ENCODE results near the gene BLZF1.
"Not testable (repeated sequence)": the region's sequence is repeated elsewhere in the genome, so short reads cannot be mapped to it uniquely, and the experiment has no call there.

Gene BLZF1

DNA sequence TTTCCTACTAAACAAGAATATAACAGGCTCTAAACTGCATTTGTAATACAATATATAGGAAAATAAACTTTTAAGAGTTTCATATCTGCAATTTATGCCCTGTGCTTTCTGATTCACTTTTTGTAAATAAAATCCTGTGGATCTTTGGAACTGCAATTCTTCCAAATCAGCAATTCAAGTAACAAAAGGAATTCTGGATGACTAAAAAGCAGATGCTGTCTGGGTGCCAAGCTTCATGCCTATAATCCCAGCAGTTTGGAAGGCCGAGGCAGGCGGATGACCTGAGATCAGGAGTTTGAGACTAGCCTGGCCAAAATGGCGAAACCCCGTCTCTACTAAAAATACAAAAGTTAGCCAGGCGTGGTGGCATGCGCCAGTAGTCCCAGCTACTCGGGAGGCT lies 6.7 kb upstream of the BLZF1 start:
- no peak for DNase-seq (ENCODE audit: low read depth in 2 of 2)

DNA sequence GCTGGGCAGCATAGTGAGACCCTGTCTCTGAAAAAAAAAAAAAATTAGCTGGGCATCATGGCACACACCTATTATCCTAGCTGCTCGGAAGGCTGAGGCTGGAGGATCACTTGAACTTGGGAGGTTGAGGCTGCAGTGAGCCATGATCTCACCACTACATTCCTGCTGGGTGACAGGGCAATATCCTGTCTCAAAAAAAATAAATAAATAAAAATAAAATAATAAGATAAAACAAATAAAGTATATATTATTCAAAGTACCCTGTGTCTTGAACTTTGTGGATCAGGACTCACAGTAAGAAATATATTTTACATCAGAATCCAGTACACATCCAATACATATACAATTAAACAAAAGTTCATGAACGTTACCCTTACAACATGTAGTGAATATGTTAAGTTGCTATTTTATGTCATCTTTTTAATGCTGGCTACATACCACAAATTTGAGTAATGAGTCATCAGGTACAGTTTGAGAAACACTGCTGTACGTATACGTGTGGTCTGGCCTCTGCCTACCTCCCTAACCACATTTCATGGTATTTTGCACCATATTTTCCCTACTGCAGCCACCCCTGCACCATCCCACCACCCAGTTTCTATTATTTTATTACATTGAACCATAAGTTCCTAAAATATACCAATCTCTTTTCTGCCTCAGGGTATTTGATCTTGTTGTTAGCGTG lies 4.8 kb upstream of the BLZF1 start:
- no peak for DNase-seq (ENCODE audit: low read depth in 2 of 2)

DNA sequence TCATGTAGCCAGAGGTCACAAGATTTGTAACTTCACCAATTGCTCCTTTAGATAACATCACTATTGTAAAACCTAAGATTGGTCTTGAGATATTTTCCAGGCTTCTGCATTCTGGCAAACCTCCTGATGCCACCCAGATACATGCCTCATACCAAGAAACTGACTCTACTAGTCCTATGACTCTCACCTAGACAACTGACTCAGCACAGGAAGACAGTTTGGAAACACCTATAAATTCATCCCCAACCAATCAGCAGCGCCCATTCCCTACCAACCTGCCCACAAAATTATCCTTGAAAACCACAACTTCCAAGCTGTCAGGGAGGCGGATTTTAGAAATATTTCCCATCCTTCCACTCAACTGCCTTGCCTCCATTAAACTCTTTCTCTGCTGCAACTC lies 3.0 kb upstream of the BLZF1 start:
- no peak for DNase-seq (ENCODE audit: low read depth in 2 of 2)

DNA sequence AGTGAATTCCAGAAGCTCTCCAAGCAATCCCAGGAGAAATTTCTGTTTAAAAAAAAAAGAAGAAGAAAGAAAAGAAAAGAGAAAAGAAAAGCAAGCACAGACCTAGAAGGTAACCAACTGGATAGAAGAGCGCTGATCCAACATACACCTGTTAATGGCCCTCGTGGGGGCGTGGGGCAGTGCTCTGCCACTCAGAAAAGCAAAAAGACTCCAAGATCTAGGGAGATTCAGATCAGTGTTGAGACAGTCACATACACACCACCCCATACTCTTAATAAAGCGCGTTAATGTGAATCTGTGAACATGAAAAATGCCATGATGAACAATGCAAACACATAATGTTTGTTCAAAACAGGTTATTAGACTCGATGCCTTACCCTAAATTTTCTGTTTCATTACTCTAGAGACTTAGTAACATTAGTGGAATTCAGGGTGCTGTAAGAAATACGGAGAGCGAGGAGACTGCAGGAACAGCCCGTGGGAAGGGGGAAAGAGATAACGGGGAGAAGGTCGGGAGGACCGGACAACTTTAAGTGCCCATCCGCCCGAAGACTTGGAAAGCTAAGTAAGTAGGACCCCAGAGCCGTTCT lies 804 bp upstream of the BLZF1 start:
- no peak for DNase-seq (ENCODE audit: low read depth in 2 of 2)

DNA sequence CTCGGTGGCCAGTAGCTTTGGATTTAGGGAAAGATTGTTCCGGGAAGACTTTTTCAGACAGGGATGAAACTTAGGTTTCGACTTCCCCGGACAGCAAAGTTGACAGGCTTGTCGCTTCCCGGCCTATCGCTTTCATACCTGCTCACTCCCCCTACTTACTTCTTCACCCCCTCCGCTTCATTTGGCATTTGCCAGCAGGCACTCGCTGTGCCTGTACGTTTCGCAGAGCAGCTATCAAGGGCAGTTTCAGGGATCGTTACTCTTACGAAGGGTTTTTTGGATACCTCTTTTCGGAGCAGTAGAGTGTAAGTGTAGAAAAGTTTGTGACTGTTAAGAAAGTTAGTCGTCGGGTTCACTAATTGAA lies 393 bp downstream of the BLZF1 start:
- DNase-seq (ENCODE audit: low read depth in 2 of 2): no peak

DNA sequence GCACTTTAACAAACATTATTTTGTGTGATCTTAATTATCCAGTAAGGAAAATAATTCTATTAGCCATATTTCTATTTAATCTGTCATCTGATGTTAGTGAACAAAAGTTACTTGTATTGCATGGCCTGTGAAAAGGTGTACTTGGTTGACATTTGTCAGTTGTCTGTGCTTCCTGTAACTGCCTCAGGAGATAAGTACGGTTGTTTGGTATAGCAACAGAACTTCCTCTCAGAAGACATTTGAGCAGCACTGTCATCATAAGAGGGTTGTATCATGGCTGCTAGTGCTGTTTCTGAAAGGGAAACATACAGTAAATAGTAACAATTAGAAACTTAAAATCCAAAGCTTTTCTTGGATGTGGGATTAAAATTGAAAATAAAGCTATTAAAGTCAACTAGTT lies 3.4 kb downstream of the BLZF1 start:
- DNase-seq (ENCODE audit: low read depth in 2 of 2): no peak

DNA sequence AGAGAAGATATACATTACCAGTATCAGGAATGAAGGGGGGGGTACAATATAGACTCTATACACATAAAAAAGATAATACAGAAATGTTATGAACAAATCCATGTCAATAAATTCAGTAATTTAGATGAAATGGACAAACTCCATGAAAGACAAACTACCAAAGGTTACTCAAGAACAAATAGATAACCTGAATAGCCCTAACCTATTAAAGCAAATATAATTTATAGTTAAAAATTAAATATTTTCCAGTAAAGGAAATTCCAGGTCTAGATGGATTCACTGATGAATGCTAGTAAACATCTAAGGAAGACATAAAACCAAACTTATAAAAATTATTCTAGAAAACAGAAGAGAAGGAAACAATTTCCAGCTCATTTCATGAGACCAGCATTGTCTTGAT lies 13.2 kb downstream of the BLZF1 start:
- no peak for DNase-seq (ENCODE audit: low read depth in 2 of 2)

DNA sequence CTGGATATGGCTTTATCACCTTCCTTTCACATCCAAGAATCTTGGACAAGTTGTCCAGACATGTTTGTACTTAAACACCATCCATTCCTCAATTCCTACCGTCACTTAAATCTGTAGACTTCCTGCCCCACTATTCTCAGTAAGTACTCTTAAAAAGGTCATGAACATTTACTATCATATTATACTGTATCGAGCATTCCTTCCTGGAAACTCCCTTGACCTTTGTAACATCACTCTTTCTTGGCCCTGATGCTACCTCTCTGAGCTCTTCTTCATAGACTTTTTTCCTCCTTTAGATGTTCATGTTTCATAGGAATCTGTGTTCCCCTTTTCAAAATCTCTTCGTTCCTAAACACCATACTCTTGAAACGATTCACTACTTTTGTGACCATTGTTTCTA lies 15.5 kb downstream of the BLZF1 start:
- no peak for DNase-seq (ENCODE audit: low read depth in 2 of 2)

DNA sequence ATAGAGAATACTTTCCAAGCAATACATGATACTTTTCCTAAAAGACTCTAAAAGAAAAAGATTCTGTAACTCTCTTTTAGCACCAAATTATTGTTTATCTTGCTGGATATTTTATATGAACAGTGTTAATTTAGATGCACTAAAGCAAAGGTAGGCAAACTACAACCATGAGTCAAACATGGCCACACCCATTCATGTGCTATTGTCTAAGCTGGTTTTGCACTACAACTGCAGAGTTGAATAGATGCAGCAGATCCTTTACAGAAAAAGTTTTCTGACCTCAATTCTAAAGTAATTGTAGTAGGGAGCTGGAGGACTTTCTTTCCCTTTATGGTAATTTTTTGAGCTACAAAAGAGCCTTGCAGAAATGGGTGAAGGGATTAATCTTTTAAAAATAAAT lies 19.4 kb downstream of the BLZF1 start:
- DNase-seq (ENCODE audit: low read depth in 2 of 2): no peak

DNA sequence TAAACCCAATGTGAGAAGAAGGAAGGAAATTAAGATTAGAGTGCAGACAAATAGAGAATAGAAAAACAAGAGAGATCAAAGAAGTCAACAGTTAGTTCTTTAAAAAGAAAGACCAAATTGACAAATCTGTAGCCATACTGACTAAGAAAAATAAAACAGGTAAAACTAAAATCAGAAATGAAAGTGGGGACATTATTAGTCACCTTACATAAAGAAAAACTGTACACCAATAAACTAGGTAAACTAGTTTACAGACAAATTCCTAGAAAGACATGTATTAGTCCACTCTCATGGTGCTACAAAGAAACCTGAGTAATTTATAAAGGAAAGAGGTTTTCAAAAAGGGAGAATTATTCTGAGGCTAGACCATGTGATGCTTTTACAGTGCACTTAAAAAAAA lies 22.3 kb downstream of the BLZF1 start:
- no peak for DNase-seq (ENCODE audit: low read depth in 2 of 2)

DNA sequence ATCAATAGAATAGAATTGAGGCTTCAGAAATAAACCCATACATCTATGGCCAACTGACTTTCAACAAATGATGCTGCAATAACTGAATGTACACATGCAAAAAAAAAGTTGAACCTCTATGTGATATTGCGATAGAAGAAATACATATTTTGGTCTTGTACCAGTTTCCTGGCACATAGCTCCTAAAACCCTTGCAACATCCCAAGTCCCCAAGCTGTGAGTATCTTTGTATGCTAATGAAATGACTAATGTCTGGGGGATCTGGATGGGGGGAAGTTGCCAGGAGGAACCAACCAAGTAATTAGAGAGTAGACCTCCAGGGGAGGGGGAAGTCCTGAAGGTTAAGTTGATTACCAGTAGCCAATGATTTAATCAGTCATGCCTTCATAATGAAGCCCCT lies 24.4 kb downstream of the BLZF1 start:
- no peak for DNase-seq (ENCODE audit: low read depth in 2 of 2)

DNA sequence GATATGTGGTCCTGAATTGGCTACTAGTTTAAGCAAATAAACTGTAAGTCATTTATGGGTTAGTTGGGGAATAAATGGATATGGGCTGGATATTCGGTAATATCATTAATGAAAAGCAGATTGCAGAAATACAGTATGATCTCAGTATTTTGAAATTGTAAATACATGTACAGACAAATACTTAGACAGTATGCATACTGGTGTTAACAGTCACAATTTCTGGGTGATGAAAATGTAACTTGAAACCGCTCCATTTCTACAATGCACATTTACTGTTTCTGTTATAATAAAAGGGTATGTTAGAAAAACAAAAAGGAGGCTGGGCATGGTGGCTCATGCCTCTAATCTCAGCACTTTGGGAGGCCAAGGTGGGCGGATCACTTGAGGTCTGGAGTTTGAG lies 28.0 kb downstream of the BLZF1 start:
- no peak for DNase-seq (ENCODE audit: low read depth in 2 of 2)

DNA sequence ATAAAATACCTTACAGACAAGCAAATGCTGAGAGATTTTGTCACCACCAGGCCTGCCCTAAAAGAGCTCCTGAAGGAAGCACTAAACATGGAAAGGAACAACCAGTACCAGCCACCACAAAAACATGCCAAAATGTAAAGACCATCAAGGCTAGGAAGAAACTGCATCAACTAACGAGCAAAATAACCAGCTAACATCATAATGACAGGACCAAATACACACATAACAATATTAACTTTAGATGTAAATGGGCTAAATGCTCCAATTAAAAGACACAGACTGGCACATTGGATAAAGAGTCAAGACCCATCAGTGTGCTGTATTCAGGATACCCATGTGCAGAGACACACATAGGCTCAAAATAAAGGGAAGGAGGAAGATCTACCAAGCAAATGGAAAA lies 34.6 kb downstream of the BLZF1 start:
- DNase-seq (ENCODE audit: low read depth in 2 of 2): not testable (repeated sequence)

DNA sequence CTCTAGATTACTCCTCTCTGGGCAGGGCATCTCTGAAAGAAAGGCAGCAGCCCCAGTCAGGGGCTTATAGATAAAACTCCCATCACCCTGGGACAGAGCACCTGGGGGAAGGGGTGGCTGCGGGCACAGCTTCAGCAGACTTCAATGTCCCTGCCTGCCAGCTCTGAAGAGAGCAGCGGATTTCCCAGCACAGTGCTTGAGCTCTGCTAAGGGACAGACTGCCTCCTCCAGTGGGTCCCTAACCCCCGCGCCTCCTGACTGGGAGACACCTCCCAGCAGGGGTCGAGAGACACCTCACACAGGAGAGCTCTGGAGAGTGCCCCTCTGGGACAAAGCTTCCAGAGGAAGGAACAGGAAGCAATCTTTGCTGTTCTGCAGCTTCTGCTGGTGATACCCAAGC lies 40.3 kb downstream of the BLZF1 start:
- not testable (repeated sequence) for DNase-seq (ENCODE audit: low read depth in 2 of 2)

DNA sequence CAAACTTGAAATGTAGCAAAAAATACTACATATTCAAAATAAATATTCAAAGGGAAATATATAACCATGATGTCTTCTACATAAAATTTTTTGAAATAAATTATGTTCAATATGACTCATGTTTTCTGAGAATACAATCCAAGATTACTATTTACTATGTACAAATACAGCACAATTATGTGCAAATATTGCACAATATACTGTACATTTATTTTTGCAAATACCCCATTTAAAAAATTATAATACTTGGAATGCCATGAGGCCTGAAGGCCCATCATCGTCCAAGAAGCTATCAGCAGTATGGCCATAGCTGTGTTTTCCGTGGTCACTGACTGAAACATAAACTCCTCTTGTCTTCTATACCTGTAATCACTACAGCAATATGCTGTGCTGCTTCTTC lies 47.0 kb downstream of the BLZF1 start:
- no peak for DNase-seq (ENCODE audit: low read depth in 2 of 2)

DNA sequence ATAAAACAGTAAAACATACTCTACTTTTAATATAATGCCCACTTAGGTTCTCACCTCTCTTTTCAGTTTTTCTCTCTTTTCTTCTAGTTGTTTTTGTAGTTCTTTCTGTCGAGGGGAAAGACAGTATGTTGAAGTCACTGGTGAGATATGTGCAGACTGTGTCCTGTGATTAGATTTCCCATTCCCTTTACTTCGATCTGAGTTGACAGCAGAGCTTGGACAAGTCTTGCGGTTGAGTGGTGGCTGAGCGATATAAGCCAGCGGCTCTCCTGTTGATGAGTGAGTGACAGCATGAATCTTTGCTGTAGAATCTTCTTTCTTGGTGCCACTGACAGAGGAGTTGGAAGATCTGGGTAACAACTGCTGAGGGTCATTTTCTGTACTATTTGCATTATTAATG lies 53.3 kb downstream of the BLZF1 start:
- DNase-seq (ENCODE audit: low read depth in 2 of 2): no peak

DNA sequence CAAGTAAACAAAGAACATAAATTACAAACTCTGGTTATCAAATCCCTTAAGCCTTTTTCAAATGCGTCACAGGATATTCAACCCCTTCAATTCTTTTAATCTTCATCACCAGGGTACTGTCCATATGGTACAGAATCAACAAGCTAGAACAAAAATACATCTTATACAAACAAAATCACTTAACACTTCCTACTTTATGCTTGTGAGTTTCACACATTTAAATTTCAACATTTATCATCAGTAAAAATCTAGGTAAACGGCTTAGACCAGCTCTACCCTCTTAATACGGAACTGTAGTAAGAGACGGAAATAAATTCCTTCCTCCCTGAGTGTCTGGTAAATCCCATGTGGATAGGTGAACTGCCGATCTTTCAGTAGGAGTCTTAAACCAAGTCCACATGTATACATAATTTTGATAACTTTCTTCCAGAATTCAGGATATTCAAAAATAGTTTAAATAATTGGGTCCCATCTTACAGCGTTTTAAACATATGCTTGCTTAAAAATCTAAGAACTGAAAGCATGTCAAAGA lies 58.2 kb downstream of the BLZF1 start:
- no peak for DNase-seq (ENCODE audit: low read depth in 2 of 2)

DNA sequence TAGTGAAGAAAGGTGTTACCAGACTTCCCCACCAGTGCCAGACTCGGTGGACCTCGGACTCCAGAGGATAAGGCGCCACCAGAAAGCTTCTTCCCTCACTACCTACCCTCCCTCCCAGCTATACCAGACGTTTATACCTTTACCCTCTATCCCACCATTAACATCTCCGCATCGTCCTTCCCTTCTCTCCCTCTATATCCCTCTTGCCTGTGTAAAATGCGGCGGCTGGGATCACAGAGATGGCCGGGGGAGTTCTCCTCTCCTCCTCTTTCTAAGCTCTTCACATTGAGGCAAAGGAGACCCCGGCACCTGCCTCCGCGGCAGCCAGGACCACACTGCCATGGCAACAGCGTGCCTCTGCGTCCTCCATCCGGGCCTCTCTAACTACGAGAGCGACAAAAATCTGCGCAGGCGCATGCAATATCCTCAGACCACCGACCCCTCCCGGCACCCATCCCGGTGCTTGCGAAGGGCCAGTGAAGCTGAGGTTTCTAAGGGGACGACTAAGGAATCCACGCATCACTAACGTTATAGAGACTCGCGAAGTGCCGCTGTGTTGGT lies 59.2 kb downstream of the BLZF1 start, which contains the start of gene CCDC181:
Gene CCDC181 (minus strand): TSS at position 394 of the 561 bp plus-strand sequence. CDS start 2,547 bp downstream, outside the sequence.
- DNase-seq (ENCODE audit: low read depth in 2 of 2): peak; percentile 31 to 42
